OCI-LY3 (cell line): ENCODE measurements around the gene SRPK1.
A peak's percentile ranks its signal among the peaks of the same experiment; 100 is the strongest.
"Not testable (repeated sequence)": the region's sequence is repeated elsewhere in the genome, so short reads cannot be mapped to it uniquely, and the experiment has no call there.

ENCODE experiments used
- H2AFZ ChIP-seq: fragments of 200-600, 300-600 bp; shearing (Covaris generic); 2 replicates; pipeline ENCODE4 v1.6.0; 2014; ENCODE audit warnings: antibody characterized with exemption, low read depth, low read length
- H3K27ac ChIP-seq: fragments of 200-600, 300-600 bp; sonication (generic); 2 replicates; pipeline ENCODE4 v1.5.1; 2014; ENCODE audit warnings: mild to moderate bottlenecking, low read length, moderate library complexity, mixed read lengths
- H3K27me3 ChIP-seq: fragments of 200-600, 300-600 bp; sonication (generic); 2 replicates; pipeline ENCODE4 v1.6.1; 2014; ENCODE audit warnings: low read depth, low read length, mixed read lengths
- H3K36me3 ChIP-seq: fragments of 200-600, 300-600 bp; sonication (generic); replicated peaks from 2 replicates; pipeline ENCODE3; 2014; ENCODE audit warnings: low read depth, low read length, mixed read lengths
- H3K4me1 ChIP-seq: fragments of 300-600, 200-600 bp; sonication (generic); 2 replicates; pipeline ENCODE4 v1.6.1; 2014; ENCODE audit warnings: low read length, mixed read lengths
- H3K4me2 ChIP-seq: fragments of 200-600, 300-600 bp; sonication (generic); 2 replicates; pipeline ENCODE4 v1.6.1; 2014; ENCODE audit warnings: low read length, mixed read lengths
- H3K4me3 ChIP-seq: fragments of 300-600, 200-600 bp; sonication (generic); 2 replicates; pipeline ENCODE4 v1.5.1; 2014; ENCODE audit warnings: antibody characterized with exemption, mild to moderate bottlenecking, low read length, moderate library complexity
- H3K79me2 ChIP-seq: fragments of 300-600, 200-600 bp; shearing (Covaris generic); 2 replicates; pipeline ENCODE4 v1.6.1; 2014; ENCODE audit warnings: mild to moderate bottlenecking, low read length, mixed read lengths
- H3K9ac ChIP-seq: fragments of 300-600, 200-600 bp; shearing (Covaris generic); 2 replicates; pipeline ENCODE4 v1.6.0; 2014; ENCODE audit warnings: mild to moderate bottlenecking, low read length, moderate library complexity
- H3K9me3 ChIP-seq: fragments of 200-600, 300-600 bp; shearing (Covaris generic); 2 replicates; pipeline ENCODE4 v1.6.1; 2014; ENCODE audit warnings: low read length, mixed read lengths; ENCODE audit not compliant: insufficient read depth
- H4K20me1 ChIP-seq: fragments of 200-600, 300-600 bp; sonication (generic); 2 replicates; pipeline ENCODE4 v1.6.1; 2016; ENCODE audit warnings: low read length, mixed read lengths; ENCODE audit not compliant: insufficient read depth
- EZH2phosphoT487 ChIP-seq: fragments of 200-600 bp; shearing (Covaris generic); IDR thresholded peaks from 2 replicates; pipeline ENCODE4 v1.6.1; 2018; ENCODE audit warnings: antibody characterized with exemption, mixed run types, low read depth
- TF ChIP-seq, protein P1 (sequence below): fragments of 200-600, 300-600 bp; sonication (generic); IDR thresholded peaks from 2 replicates; pipeline ENCODE4 v1.5.1; 2014; ENCODE audit warnings: antibody characterized with exemption, low read length, low read depth

Gene SRPK1

DNA sequence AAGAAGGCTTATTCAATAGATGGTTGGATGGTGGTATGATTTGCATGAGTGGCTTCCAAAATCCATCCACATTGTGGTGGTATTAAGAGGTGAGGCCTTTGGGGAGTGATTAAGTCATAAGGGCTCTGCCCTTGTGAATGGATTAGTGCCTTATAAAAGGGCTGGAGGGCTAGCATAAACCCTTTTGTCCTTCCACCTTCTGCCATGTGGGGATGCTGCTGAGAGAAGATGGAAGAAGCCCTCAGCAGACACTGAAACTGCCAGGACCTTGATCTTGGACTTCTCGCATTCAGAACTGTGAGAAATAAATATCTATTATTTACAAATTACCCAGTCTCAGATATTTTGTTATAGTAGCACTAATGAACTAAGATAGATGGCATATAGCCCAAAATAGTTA lies 27.8 kb upstream of the SRPK1 start:
- no peaks in the 10 kb centered on the region for H3K4me1 ChIP-seq
- no peaks in the 10 kb centered on the region for H3K9me3 ChIP-seq
- no peak overlapping the region for H3K9ac ChIP-seq
- no peak overlapping the region for H2AFZ ChIP-seq
- TF ChIP-seq EZH2phosphoT487 = no peak
- TF ChIP-seq, protein P1, sequence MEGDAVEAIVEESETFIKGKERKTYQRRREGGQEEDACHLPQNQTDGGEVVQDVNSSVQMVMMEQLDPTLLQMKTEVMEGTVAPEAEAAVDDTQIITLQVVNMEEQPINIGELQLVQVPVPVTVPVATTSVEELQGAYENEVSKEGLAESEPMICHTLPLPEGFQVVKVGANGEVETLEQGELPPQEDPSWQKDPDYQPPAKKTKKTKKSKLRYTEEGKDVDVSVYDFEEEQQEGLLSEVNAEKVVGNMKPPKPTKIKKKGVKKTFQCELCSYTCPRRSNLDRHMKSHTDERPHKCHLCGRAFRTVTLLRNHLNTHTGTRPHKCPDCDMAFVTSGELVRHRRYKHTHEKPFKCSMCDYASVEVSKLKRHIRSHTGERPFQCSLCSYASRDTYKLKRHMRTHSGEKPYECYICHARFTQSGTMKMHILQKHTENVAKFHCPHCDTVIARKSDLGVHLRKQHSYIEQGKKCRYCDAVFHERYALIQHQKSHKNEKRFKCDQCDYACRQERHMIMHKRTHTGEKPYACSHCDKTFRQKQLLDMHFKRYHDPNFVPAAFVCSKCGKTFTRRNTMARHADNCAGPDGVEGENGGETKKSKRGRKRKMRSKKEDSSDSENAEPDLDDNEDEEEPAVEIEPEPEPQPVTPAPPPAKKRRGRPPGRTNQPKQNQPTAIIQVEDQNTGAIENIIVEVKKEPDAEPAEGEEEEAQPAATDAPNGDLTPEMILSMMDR = peak; percentile 33; the same call in 1 of the 2 replicates
- H3K27ac ChIP-seq = no peak overlapping the region
- H3K36me3 ChIP-seq = no peaks in the 10 kb centered on the region
- no peaks in the 10 kb centered on the region for H3K79me2 ChIP-seq
- peaks cover 3% of the 10 kb centered on the region; the same call in 1 of the 2 replicates for H3K27me3 ChIP-seq
- H4K20me1 ChIP-seq = no peaks in the 10 kb centered on the region
- no peak overlapping the region for H3K4me2 ChIP-seq
- no peak overlapping the region for H3K4me3 ChIP-seq

- Histone ChIP-seq H3K9me3 (no peaks in the 10 kb centered on the region), H3K9ac (no peak overlapping the region), H4K20me1 (no peaks in the 10 kb centered on the region), H3K4me1 (no peaks in the 10 kb centered on the region), H3K4me2 (no peak overlapping the region), H3K4me3 (no peak overlapping the region), H3K36me3 (no peaks in the 10 kb centered on the region), H2AFZ (no peak overlapping the region), H3K27me3 (peaks cover 5% of the 10 kb centered on the region; the same call in 1 of the 2 replicates), H3K79me2 (no peaks in the 10 kb centered on the region), H3K27ac (no peak overlapping the region)
- TF ChIP-seq, protein P1 = no peak
- no peak for TF ChIP-seq EZH2phosphoT487
Observed at GRCh38 chr6:35945650-35946025, 24.7 kb upstream of the SRPK1 start.

- peaks cover 5% of the 10 kb centered on the region; the same call in 1 of the 2 replicates for H3K27me3 ChIP-seq
- no peak overlapping the region for H3K27ac ChIP-seq
- no peaks in the 10 kb centered on the region for H3K4me1 ChIP-seq
- H3K79me2 ChIP-seq = no peaks in the 10 kb centered on the region
- no peak overlapping the region for H2AFZ ChIP-seq
- TF ChIP-seq, protein P1 = no peak
- no peak for TF ChIP-seq EZH2phosphoT487
- H3K4me2 ChIP-seq = no peak overlapping the region
- no peaks in the 10 kb centered on the region for H3K36me3 ChIP-seq
- no peak overlapping the region for H3K9ac ChIP-seq
- H3K9me3 ChIP-seq = no peaks in the 10 kb centered on the region
- no peak overlapping the region for H3K4me3 ChIP-seq
- no peaks in the 10 kb centered on the region for H4K20me1 ChIP-seq
Observed at GRCh38 chr6:35943390-35943789, 22.5 kb upstream of the SRPK1 start.

DNA sequence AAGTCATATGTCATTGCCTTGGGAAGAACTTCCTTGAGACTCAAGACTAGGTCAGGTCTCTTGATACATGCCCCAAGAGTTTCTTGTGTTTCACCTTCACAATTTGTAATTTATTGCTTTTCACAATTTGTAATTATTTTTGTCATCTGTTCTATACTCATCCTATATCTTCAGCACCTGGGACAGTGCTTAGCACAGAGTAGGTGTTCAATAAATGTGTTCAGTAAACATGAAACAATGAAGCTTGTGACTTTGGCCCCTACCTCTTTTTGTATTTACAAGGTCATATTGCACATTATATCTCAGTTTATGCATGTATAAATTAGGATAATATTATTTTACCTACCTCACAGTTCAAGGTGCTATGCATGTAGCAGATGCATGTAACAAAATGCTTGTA lies 21.5 kb upstream of the SRPK1 start:
- Histone ChIP-seq H2AFZ (no peak overlapping the region), H3K9ac (no peak overlapping the region), H3K27me3 (peaks cover 5% of the 10 kb centered on the region; the same call in 1 of the 2 replicates), H3K36me3 (no peaks in the 10 kb centered on the region), H3K4me1 (no peaks in the 10 kb centered on the region), H3K27ac (no peak overlapping the region), H3K79me2 (no peaks in the 10 kb centered on the region), H4K20me1 (no peaks in the 10 kb centered on the region), H3K4me3 (no peak overlapping the region), H3K4me2 (no peak overlapping the region), H3K9me3 (no peaks in the 10 kb centered on the region)
- TF ChIP-seq EZH2phosphoT487 = no peak
- TF ChIP-seq, protein P1 = no peak

DNA sequence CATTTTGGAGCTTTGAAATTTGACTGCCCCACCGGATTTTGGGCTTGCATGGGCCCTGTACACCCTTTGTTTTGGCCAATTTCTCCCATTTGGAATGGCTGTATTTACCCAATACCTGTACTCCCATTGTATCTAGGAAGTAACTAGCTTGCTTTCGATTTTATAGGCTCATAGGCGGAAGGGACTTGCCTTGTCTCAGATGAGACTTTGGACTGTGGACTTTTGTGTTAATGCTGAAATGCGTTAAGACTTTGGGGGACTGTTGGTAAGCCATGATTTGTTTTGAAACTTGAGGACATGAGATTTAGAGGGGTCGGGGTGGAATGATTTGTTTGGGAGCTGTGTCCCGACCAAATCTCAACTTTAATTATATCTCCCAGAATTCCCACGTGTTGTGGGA lies 20.3 kb upstream of the SRPK1 start:
- not testable (repeated sequence) for H2AFZ ChIP-seq, H3K4me2 ChIP-seq, H3K79me2 ChIP-seq, H4K20me1 ChIP-seq, H3K36me3 ChIP-seq, H3K9me3 ChIP-seq, H3K9ac ChIP-seq, H3K4me1 ChIP-seq, H3K4me3 ChIP-seq, H3K27me3 ChIP-seq, H3K27ac ChIP-seq

DNA sequence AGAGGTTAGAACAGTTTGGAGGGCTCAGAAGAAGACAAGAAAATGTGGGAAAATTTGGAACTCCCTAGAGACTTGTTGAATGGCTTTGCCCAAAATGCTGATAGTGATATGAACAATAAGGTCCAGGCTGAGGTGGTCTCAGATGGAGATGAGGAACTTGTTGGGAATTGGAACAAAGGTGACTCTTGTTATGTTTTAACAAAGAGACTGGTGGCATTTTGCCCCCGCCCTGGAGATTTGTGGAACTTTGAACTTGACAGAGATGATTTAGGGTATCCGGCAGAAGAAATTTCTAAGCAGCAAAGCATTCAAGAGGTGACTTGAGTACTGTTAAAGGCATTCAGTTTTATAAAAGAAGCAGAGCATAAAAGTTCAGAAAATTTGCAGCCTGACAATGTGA lies 19.1 kb upstream of the SRPK1 start:
- H3K4me2 ChIP-seq, H3K4me3 ChIP-seq, H3K79me2 ChIP-seq, H4K20me1 ChIP-seq, H3K27ac ChIP-seq, H3K9me3 ChIP-seq, H3K36me3 ChIP-seq, H3K4me1 ChIP-seq, H2AFZ ChIP-seq, H3K9ac ChIP-seq, H3K27me3 ChIP-seq: not testable (repeated sequence)

GRCh38 chr6:35939259-35939658 lies 18.4 kb upstream of the SRPK1 start:
- H3K36me3 ChIP-seq, H3K4me2 ChIP-seq, H3K9me3 ChIP-seq, H2AFZ ChIP-seq, H3K27ac ChIP-seq, H3K4me1 ChIP-seq, H3K4me3 ChIP-seq, H3K79me2 ChIP-seq, H4K20me1 ChIP-seq, H3K9ac ChIP-seq: not testable (repeated sequence)
- peaks cover 16% of the 10 kb centered on the region for H3K27me3 ChIP-seq
